ENCODE results near the gene SPECC1L.
"Not testable (repeated sequence)": the region's sequence is repeated elsewhere in the genome, so short reads cannot be mapped to it uniquely, and the experiment has no call there.

GRCh38 chr22:24263479-24263878 lies 7.2 kb upstream of the SPECC1L start:
- TF ChIP-seq POLR2A, CTCF (IDR thresholded peaks at IDR 0.05): not testable (repeated sequence)

Measured in uterus (tissue), 2 donors.